Measurements from ENCODE around the gene A3GALT2.

A3GALT2 gene

DNA sequence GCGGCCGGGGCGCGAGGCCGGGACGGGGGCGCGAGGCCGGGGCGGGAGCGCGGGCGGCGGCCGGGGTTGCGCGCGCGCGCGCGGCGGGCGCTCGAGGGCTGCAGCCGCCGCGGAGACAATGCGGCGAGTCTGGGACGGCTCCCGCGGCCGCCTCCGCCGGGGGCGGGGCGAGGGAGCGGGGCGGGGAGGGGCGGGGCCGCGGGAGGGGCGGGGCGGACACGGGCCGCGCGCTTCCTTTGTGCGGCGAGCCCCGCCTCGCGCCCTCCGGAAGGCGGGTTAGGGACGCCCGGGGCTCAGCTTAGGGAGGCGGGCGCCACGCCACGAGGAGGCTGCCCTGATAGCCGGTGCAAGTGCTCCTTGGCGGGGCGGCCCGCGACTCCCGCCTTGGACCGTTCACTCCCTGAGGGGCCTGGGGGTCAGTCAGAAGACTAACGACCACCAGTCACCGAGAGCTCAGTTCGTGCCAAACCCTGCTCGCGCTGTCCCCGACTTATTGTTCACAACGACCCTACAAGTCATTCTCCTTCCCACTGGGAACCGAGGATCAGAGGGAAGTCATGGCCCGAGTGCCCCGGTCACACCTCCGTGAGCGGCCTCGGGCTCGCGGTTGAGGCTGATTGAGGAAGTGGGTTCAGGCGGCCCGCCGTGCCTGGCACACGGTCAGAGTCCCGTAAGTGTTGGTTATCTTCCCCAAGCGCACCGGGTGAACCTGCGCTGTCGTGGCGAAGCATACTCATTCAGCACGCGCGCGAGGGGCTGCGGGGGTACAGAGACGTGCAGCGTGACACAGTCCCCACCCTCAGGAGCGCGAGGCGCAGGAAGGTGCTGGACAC, 29.1 kb upstream of the A3GALT2 start:
- peak overlapping the region; percentile 77 for H3K4me3 ChIP-seq (ENCODE audit: low read depth, low read length)
- TF ChIP-seq, protein P1, sequence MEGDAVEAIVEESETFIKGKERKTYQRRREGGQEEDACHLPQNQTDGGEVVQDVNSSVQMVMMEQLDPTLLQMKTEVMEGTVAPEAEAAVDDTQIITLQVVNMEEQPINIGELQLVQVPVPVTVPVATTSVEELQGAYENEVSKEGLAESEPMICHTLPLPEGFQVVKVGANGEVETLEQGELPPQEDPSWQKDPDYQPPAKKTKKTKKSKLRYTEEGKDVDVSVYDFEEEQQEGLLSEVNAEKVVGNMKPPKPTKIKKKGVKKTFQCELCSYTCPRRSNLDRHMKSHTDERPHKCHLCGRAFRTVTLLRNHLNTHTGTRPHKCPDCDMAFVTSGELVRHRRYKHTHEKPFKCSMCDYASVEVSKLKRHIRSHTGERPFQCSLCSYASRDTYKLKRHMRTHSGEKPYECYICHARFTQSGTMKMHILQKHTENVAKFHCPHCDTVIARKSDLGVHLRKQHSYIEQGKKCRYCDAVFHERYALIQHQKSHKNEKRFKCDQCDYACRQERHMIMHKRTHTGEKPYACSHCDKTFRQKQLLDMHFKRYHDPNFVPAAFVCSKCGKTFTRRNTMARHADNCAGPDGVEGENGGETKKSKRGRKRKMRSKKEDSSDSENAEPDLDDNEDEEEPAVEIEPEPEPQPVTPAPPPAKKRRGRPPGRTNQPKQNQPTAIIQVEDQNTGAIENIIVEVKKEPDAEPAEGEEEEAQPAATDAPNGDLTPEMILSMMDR (IDR thresholded peaks at IDR 0.05; ENCODE audit: insufficient read depth, low read length, missing control alignments), result no peak
- POLR2A ChIA-PET, result interaction anchor here (0.6 to 0.8 kb wide), 2 partner anchors 21 to 94 kb away, joined by 3 read pairs; no protein-coding TSS in a partner anchor
- DNase-seq (ENCODE audit: low read depth, low spot score), result no peak
- CTCF ChIA-PET, result interaction anchor here (1.0 to 3.7 kb wide), 6 partner anchors 12 to 121 kb away, joined by 3 to 40 read pairs (median 4); no protein-coding TSS in a partner anchor

DNA sequence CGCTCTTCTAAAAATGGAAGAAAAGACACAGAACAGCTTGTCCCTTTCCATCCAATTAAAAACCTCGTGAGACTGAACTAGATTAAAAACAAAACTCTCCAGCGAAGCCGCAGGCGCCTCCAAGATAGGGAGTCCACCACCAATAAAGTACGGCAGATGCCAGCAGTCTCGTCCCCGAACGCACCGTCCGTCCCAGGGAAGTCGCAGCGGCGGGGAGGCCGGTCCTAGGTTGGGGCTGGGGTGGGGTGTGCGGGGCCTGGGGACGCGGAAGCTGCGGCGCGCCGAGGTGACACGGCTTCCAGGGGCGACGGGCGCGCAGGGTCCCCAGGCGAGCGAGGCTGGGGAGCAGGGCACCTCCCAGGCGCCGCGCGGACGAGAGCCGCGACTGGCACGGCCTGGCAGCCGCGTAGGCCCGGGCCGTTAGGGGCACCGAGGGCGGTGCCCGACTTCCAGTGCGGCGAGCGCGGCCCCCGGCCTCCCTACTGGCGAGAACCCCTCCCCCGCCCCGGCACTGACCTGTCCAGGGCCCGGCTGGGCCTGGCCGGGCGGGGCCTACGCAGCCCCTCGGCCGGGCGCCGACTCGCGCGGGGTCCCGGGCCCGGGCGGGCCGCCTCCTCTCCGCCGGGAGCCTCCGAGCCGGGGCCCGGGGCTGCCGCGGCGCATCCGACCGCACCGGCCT, 28.3 kb upstream of the A3GALT2 start:
- peak overlapping the region; percentile 77 for H3K4me3 ChIP-seq (ENCODE audit: low read depth, low read length)
- POLR2A ChIA-PET, result interaction anchor here (0.6 kb wide), 1 partner anchor 94 kb away, joined by 3 read pairs; no protein-coding TSS in a partner anchor
- no peak for DNase-seq (ENCODE audit: low read depth, low spot score)
- TF ChIP-seq, protein P1 (IDR thresholded peaks at IDR 0.05; ENCODE audit: insufficient read depth, low read length, missing control alignments), result no peak
- CTCF ChIA-PET, result interaction anchor here (1.0 to 3.7 kb wide), 5 partner anchors 13 to 122 kb away, joined by 3 to 40 read pairs (median 11); no protein-coding TSS in a partner anchor

DNA sequence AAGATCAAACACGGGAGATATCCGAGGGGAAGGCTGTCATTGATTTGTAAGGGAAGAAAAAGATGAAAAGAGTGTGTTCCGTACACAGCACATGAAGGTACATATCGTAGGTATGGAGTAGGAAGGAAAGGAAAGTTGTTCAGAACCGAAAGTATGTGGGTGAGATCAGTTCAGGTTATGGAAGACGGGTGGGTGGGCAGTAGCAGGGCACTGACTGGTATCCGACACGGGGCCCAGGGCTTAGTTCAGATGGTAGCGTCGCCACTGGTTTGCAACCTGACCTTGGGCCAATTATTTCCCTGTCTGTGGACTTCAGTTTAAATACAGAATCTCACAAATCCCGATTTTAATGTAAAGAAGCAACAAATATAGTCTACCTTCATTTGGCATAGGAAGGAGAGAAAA, 27.8 kb upstream of the A3GALT2 start:
- POLR2A ChIA-PET, result interaction anchor here (0.7 to 1.9 kb wide), 2 partner anchors 10 to 739 kb away, joined by 3 to 8 read pairs; no protein-coding TSS in a partner anchor
- peak overlapping the region; percentile 77 for H3K4me3 ChIP-seq (ENCODE audit: low read depth, low read length)
- TF ChIP-seq, protein P1 (IDR thresholded peaks at IDR 0.05; ENCODE audit: insufficient read depth, low read length, missing control alignments), result no peak
- no peak for DNase-seq (ENCODE audit: low read depth, low spot score)
- CTCF ChIA-PET, result interaction anchor here (1.0 to 3.6 kb wide), 4 partner anchors 41 to 122 kb away, joined by 3 to 13 read pairs (median 8); no protein-coding TSS in a partner anchor

DNA sequence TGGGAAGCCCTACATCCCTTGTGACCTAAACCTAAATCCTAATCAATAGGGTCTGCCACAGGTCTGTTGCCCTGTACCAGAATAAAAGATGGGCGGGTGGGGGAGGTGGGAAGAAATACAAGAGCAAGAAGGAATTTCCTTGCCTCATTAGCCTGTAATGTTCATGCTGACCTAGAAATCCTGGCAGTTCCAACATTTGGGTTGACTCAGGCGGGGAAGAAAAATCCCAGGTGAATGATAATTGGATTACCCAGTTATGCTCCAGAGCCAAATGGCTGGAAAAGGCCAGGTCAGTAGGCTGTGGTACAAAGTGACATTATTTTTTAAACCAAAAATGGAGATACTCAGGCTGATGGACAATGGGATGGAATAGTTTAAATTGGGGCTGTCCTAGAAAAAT, 27.3 kb upstream of the A3GALT2 start:
- DNase-seq (ENCODE audit: low read depth, low spot score), result no peak
- POLR2A ChIA-PET, result interaction anchor here (0.7 to 1.9 kb wide), 3 partner anchors 10 to 739 kb away, joined by 3 to 8 read pairs (median 3); no protein-coding TSS in a partner anchor
- CTCF ChIA-PET, result interaction anchor here (1.0 to 2.3 kb wide), 5 partner anchors 10 to 123 kb away, joined by 3 to 11 read pairs (median 4); no protein-coding TSS in a partner anchor

DNA sequence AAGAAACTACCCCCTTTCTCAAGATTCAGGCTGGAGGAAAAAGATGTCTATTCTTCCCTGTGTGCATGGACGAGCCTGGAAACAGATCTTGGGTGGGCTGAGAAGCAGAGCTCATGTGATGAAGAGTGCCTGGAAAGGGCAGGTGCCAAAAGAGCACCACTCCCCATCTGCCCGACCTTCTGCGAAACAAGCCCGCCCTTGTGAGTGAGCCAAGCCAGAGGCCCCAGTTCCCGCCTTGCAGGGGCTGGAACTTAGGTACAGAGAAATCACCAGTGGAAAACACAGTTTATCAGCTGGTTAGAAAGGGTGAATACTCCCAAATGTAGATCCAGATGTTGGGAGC, 26.7 kb upstream of the A3GALT2 start:
- POLR2A ChIA-PET, result interaction anchor here (0.7 to 1.9 kb wide), 4 partner anchors 9 to 123 kb away, joined by 3 to 8 read pairs (median 4); no protein-coding TSS in a partner anchor
- no peak for DNase-seq (ENCODE audit: low read depth, low spot score)

More for the DNA sequence above, 27.3 kb upstream of the A3GALT2 start:
- peak overlapping the region; percentile 77 for H3K4me3 ChIP-seq (ENCODE audit: low read depth, low read length)
- TF ChIP-seq, protein P1 (IDR thresholded peaks at IDR 0.05; ENCODE audit: insufficient read depth, low read length, missing control alignments), result no peak

More for the DNA sequence above, 26.7 kb upstream of the A3GALT2 start:
- TF ChIP-seq, protein P1 (IDR thresholded peaks at IDR 0.05; ENCODE audit: insufficient read depth, low read length, missing control alignments), result no peak
- CTCF ChIA-PET, result interaction anchor here (1.0 to 2.3 kb wide), 6 partner anchors 9 to 123 kb away, joined by 3 to 11 read pairs (median 4); no protein-coding TSS in a partner anchor
- peak overlapping the region; percentile 77 for H3K4me3 ChIP-seq (ENCODE audit: low read depth, low read length)
